Breast epithelium (tissue), 4 donors: Measurements from ENCODE around the gene ROR1. TPM values are rescaled to one million over a fixed set of nuclear protein-coding genes. Genes with fewer than 3 reads are reported as not detected.

Experiments used
- DNase-seq, 2 donors: peaks; one replicate each; pipeline ENCODE4 v3.0.0-alpha.2; 2019; ENCODE audit warnings: low spot score in 2 of 2
- H3K27ac ChIP-seq, 2 donors: fragments of 200-600 bp; sonication (generic) in 1 of 2; one replicate each; pipeline ENCODE4 v1.5.1; 2016 to 2019; ENCODE audit warnings: mild to moderate bottlenecking in 1 of 2
- H3K27me3 ChIP-seq, 2 donors: fragments of 200-600 bp; sonication (generic) in 1 of 2; one replicate each; pipeline versions ENCODE4 v1.5.1 to v1.6.0; 2017 to 2019; ENCODE audit warnings: control low read depth in 1 of 2, mild to moderate bottlenecking in 1 of 2
- H3K36me3 ChIP-seq: fragments of 200-600 bp; one replicate; pipeline ENCODE4 v1.5.1; 2019
- H3K4me1 ChIP-seq, 2 donors: fragments of 200-600 bp; sonication (generic); one replicate each; pipeline ENCODE4 v1.5.1; 2016 to 2019; ENCODE audit warnings: control low read depth in 1 of 2
- H3K4me3 ChIP-seq, 3 donors: fragments of 200-600 bp; sonication (generic); 1 replicate in 2 of 3; 2 replicates in 1 of 3; pipeline ENCODE4 v1.5.1; 2016 to 2019; ENCODE audit warnings: mild to moderate bottlenecking in 3 of 3, moderate library complexity in 2 of 3
- H3K9me3 ChIP-seq, 2 donors: fragments of 200-600 bp; sonication (generic) in 1 of 2; one replicate each; pipeline ENCODE4 v1.5.1; 2016 to 2019; ENCODE audit warnings: control low read depth in 1 of 2
- CTCF ChIP-seq, 3 donors: fragments of 450-650 bp; IDR thresholded peaks; one replicate each; pipeline ENCODE4 v1.5.1; 2016 to 2017; ENCODE audit warnings: antibody characterized with exemption in 3 of 3, mild to moderate bottlenecking in 3 of 3, moderate library complexity in 3 of 3
- POLR2A ChIP-seq: fragments of 450-650 bp; IDR thresholded peaks from one replicate; pipeline ENCODE4 v1.6.1; 2016; ENCODE audit warnings: antibody characterized with exemption, mild to moderate bottlenecking, moderate library complexity
- POLR2AphosphoS5 ChIP-seq, 3 donors: sonication (generic); formaldehyde crosslinking; IDR thresholded peaks; one replicate each; pipeline ENCODE4 v1.6.1; 2017; ENCODE audit warnings: antibody characterized with exemption in 3 of 3
- intact Hi-C: fragments of 100-400 bp; cut with DNase I; formaldehyde crosslinking; loops from one replicate; pipeline ENCODE4 v1.15.1; 2023; ENCODE audit warnings: low total_unique reads
- total RNA-seq, 3 donors: library from RNA; depleted of rRNA; stranded (reverse); fragments of >200 nt; gene quantifications; one replicate each; pipeline ENCODE4 v1.1.0, GENCODE V29; 2016

ROR1 gene
- total RNA-seq, 3 donors from 2014 or later, result 5.9 to 11.6 (median 7.7) TPM

- no peaks in the 10 kb centered on the region for H3K4me1 ChIP-seq
- no peak overlapping the region for H3K4me3 ChIP-seq
- DNase-seq, result no peak
- TF ChIP-seq POLR2A (no peak), POLR2AphosphoS5 (IDR thresholded peaks at IDR 0.05) (no peak), CTCF (IDR thresholded peaks at IDR 0.05) (no peak)
- no peak overlapping the region for H3K27ac ChIP-seq
- intact Hi-C loops, result no loop called here
- H3K27me3 ChIP-seq, result no peaks in the 10 kb centered on the region
- H3K9me3 ChIP-seq, result no peaks in the 10 kb centered on the region
- H3K36me3 ChIP-seq, result no peaks in the 10 kb centered on the region
These were observed 230.7 kb downstream of the ROR1 start for GRCh38 chr1:64004451-64005025.

DNA sequence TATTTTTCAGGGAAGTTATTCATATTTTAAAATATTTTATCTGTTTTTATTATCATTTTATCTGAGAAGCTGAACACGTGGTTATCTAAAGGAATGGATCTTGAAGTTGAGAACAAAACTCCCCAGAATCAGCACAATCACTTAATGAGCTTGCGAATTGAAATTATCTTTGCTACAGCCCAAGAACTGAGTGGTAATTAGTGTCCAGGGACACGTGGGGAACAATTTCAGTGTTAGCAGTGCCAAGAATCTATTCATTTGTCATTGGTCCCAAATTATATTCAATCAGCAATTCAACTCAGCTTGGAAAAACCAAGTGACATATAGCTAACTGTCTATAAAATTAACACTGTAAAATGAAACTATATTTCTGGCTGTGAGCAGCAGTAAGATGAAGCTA, 232.0 kb downstream of the ROR1 start:
- Histone ChIP-seq H3K27me3 (no peaks in the 10 kb centered on the region), H3K27ac (no peak overlapping the region), H3K4me1 (no peaks in the 10 kb centered on the region), H3K4me3 (no peak overlapping the region), H3K9me3 (no peaks in the 10 kb centered on the region), H3K36me3 (no peaks in the 10 kb centered on the region)
- no peak for DNase-seq
- no peak for TF ChIP-seq POLR2AphosphoS5 (IDR thresholded peaks at IDR 0.05)
- no peak for TF ChIP-seq POLR2A
- TF ChIP-seq CTCF (IDR thresholded peaks at IDR 0.05), result no peak
- intact Hi-C loops, result no loop called here

DNA sequence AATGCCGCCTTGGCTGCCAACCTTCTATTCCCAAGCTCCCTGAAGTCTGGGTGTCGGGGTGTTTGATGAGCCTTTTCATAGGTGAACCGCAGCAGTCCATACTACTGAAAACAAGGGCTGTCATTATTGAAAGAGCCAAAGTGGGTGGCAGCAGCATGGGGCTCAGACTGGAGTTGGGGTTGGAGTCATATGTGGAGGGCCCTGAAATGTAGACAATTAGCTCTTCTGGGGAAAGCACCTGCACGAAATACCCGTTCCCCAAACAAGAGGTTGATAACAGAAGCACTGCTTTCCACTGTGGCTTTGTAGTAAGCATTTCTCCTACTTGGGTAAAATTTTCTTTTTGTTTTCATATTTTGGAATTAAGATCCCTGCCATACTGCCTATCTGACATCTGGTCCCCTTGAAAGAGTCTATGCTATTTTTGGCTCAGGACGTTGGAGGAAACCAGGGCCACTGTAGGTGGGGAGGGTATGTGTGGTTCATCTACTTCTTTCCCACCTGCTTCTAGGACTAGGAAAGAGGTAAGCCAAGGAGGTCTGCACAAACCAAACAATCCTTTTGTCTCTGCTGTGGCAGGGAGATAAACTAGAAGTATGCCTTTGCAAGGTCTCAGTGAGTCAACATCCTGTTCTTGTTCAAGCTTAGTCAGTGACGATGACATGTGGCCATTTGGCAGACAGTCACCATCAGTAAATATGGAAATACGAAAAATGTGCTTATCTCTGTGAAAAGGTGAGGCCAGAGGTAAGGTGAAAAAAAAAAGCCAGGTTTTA, 232.6 kb downstream of the ROR1 start:
- H3K9me3 ChIP-seq, result no peaks in the 10 kb centered on the region
- no peaks in the 10 kb centered on the region for H3K36me3 ChIP-seq
- intact Hi-C loops, result no loop called here
- TF ChIP-seq POLR2A (no peak), POLR2AphosphoS5 (IDR thresholded peaks at IDR 0.05) (no peak), CTCF (IDR thresholded peaks at IDR 0.05) (no peak)
- H3K27me3 ChIP-seq, result no peaks in the 10 kb centered on the region
- no peak for DNase-seq
- H3K4me1 ChIP-seq, result no peaks in the 10 kb centered on the region
- no peak overlapping the region for H3K27ac ChIP-seq
- no peak overlapping the region for H3K4me3 ChIP-seq

GRCh38 chr1:64010316-64010715, 236.5 kb downstream of the ROR1 start:
- Histone ChIP-seq H3K9me3 (no peaks in the 10 kb centered on the region), H3K4me1 (no peaks in the 10 kb centered on the region), H3K4me3 (no peak overlapping the region), H3K27me3 (no peaks in the 10 kb centered on the region), H3K27ac (no peak overlapping the region), H3K36me3 (no peaks in the 10 kb centered on the region)
- no peak for TF ChIP-seq POLR2A
- no peak for TF ChIP-seq CTCF (IDR thresholded peaks at IDR 0.05)
- no peak for TF ChIP-seq POLR2AphosphoS5 (IDR thresholded peaks at IDR 0.05)
- DNase-seq, result no peak
- intact Hi-C loops, result no loop called here

DNA sequence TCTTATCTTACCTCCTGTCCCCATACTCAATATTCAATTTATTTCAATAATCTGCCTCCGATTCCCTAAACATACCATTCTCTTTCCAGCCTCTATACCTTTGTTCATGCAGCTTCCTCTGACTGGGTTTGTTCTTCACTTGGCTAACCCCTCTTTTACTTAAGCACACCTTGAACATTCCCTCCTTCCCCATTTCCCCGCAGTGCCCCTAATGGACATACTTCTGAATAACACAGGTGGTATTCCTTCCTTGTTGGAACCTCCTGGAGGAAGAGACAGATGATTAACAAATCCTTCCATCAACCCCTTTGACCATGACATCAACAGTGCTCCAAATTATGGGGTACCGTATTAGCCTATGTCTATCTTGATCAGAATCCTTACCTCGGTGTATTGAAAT, 239.6 kb downstream of the ROR1 start:
- Histone ChIP-seq H3K4me3 (no peak overlapping the region), H3K4me1 (no peaks in the 10 kb centered on the region), H3K36me3 (no peaks in the 10 kb centered on the region), H3K27me3 (no peaks in the 10 kb centered on the region), H3K9me3 (no peaks in the 10 kb centered on the region), H3K27ac (no peak overlapping the region)
- TF ChIP-seq CTCF (IDR thresholded peaks at IDR 0.05) (no peak), POLR2A (no peak), POLR2AphosphoS5 (IDR thresholded peaks at IDR 0.05) (no peak)
- DNase-seq, result no peak
- intact Hi-C loops, result no loop called here
